ENCODE results near the gene SCYL1. TPM values are rescaled to one million over a fixed set of nuclear protein-coding genes. Genes with fewer than 3 reads are reported as not detected.

SCYL1 gene
- total and polyA plus RNA-seq, 9 donors: 42.9 to 62.9 (median 50.8) TPM

DNA sequence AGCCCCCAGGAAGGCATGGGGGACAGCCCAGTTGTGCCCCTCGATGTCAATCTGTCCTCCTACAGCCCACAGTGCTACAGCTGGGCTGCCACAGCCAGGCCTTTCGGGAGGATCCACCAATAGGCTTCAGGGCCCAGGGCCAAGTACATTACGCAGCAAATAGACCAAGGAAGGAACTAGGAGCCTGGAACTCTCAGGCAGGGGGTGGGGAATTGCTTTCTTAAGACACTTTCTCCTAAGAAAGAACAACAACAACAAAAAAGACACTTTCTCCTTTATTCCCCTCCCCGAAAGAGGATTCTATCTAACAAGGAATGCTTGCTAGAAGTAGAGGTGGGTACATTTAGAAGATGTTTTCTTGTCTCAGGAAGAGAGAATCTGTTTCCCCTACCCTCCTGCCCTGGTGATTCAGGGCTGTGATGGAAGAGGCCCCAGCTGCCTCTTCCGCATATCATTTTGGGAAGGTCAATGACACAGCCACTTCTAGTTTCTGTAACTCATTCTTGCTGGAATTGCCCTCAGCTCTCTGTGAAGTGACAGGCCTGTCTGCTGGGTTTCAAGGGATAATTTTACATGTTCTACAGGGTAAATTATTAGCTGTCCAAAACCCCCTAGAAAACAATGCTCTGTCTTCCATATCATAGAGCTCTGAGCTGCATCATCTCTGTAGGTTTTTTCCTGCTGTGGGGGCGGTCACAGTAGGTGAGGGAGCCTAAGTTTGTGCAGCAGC is 32.1 kb upstream of the SCYL1 start:
- H3K36me3 ChIP-seq (ENCODE audit: control insufficient read depth, insufficient read depth, low read length): no peaks in the 10 kb centered on the region
- peaks cover 88% of the 10 kb centered on the region for H3K4me1 ChIP-seq (ENCODE audit: control insufficient read depth, insufficient read depth, low read length)
- no peaks in the 10 kb centered on the region for H3K27me3 ChIP-seq (ENCODE audit: control insufficient read depth, insufficient read depth, low read length)
- H3K4me3 ChIP-seq (ENCODE audit: low read length): no peak overlapping the region
- WGBS (ENCODE audit: insufficient coverage): 40% methylated on average over 2 of the region's 6 CpGs
- H3K9me3 ChIP-seq (replicated peaks; ENCODE audit: control insufficient read depth, low read depth, low read length): no peaks in the 10 kb centered on the region
- peak overlapping the region; percentile 95 for H3K27ac ChIP-seq (ENCODE audit: low read length)
- peak; percentile 97 for DNase-seq

DNA sequence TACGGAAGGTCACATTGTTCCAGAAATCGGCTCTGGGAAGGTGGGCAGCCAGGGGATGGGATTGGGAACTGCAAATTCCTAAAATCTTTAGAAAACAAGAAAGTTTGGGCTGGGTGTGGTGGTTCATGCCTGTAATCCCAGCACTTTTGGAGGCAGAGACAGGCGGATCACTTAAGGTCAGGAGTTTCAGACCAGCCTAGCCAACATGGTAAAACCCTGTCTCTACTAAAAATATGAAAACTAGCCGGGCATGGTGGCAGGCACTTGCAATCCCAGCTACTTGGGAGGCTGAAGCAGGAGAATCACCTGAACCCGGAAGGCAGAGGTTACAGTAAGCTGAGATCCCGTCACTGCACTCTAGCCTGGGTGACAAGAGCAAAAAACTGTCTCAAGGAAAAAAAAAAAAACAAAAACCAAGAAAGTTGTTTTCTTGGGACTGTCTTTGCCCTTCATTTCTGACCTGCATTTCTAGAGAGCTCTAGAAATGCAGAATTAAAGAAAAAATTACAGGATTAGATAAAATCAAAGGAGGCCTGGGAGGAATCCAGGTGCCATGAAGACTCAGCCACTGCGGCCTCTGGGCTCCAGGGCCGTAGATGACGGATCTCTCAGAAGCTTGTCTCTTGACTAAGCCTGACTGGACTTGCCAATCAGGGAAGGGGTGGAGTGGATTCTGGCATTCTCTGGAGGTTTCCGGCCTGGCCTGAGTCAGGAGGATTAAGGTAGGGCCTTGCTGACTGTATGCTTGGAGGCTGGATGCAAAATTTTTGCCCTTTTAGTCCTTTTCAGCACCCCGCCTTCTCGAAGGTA is 31.3 kb upstream of the SCYL1 start:
- Histone ChIP-seq H3K4me3 (ENCODE audit: low read length) (no peak overlapping the region), H3K4me1 (ENCODE audit: control insufficient read depth, insufficient read depth, low read length) (peaks cover 84% of the 10 kb centered on the region), H3K9me3 (replicated peaks; ENCODE audit: control insufficient read depth, low read depth, low read length) (no peaks in the 10 kb centered on the region), H3K27me3 (ENCODE audit: control insufficient read depth, insufficient read depth, low read length) (no peaks in the 10 kb centered on the region), H3K36me3 (ENCODE audit: control insufficient read depth, insufficient read depth, low read length) (no peaks in the 10 kb centered on the region), H3K27ac (ENCODE audit: low read length) (peak overlapping the region; percentile 95)
- WGBS (ENCODE audit: insufficient coverage): 45% methylated on average over 7 of the region's 12 CpGs
- peak; percentile 82 for DNase-seq

DNA sequence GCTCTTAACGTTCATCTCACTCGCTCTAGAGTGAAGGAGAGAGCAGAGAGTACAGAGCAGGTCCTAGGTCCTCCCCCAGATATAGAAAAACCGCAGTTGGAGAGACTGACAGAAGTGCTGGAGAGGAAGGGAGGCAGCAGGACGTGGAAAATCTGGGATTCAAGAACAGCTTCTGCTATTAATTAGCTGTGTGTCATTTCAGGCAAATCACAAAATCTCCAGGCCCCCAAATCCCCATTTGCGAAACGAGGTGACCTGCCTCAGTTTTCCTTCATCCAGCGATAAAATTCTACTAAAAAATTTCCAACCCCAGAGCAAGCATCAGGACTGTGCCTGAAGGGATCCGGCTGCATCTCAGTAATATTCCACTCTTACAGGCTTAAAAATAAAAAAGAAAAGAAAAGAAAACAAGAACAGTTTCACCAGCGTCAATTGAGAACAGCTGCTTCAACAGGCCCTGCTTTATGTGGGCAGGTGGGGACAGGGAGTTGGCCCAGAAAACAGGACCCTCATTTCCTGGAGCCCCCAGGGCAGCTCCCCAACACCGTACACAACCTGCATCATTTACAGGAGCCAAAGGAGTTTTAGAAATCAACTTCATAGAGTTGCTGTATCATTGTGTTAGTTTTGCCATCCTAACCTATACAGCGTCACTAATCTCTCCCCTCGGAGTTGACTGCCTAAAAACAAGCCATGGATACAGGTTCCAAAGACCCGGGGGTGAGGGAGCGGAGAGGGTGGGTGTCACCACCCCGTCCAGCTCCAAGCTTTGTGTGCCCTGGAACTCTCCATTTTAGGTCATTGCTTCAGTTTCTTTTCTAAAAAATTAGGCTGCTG is 28.4 kb upstream of the SCYL1 start:
- H3K27ac ChIP-seq (ENCODE audit: low read length): peak overlapping the region; percentile 95
- peak overlapping the region; percentile 21 for H3K4me3 ChIP-seq (ENCODE audit: low read length)
- H3K27me3 ChIP-seq (ENCODE audit: control insufficient read depth, insufficient read depth, low read length): no peaks in the 10 kb centered on the region
- H3K36me3 ChIP-seq (ENCODE audit: control insufficient read depth, insufficient read depth, low read length): peaks cover 10% of the 10 kb centered on the region
- peak; percentile 88 for DNase-seq
- 20% methylated on average over 7 of the region's 15 CpGs for WGBS (ENCODE audit: insufficient coverage)
- H3K9me3 ChIP-seq (replicated peaks; ENCODE audit: control insufficient read depth, low read depth, low read length): no peaks in the 10 kb centered on the region
- peaks cover 56% of the 10 kb centered on the region for H3K4me1 ChIP-seq (ENCODE audit: control insufficient read depth, insufficient read depth, low read length)

DNA sequence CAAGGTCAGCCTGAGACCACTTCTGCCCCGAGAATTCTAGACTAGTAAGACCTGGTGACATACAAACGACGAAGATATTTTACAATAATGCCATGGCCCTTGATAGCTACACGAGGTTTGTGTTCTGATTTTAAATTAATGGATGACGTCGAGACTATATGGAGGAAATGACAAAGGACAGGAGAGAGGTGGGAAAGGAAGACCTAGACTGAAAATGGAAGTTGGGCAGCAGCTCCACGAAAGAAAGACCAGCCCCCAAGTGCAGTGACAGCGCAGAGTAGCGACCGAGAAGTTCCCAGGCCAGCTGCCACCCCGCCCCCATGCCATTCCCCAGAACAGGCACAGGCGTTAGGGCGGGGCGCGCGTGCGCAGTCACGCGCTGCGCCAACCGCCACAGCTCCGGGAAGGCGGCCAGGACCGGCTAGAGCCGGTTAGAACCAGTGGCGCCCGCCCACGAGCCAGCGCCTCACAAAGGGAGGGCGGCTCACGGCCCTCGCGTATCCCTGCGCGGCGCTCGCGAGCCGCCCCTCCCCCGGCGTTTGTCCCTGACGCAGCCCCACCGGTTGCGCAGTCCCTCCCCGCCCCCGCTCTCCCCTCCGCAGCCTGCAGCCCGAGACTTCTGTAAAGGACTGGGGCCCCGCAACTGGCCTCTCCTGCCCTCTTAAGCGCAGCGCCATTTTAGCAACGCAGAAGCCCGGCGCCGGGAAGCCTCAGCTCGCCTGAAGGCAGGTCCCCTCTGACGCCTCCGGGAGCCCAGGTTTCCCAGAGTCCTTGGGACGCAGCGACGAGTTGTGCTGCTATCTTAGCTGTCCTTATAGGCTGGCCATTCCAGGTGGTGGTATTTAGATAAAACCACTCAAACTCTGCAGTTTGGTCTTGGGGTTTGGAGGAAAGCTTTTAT is 27.5 kb upstream of the SCYL1 start:
- Histone ChIP-seq H3K27ac (ENCODE audit: low read length) (peak overlapping the region; percentile 100), H3K9me3 (replicated peaks; ENCODE audit: control insufficient read depth, low read depth, low read length) (no peaks in the 10 kb centered on the region), H3K4me1 (ENCODE audit: control insufficient read depth, insufficient read depth, low read length) (peaks cover 47% of the 10 kb centered on the region), H3K27me3 (ENCODE audit: control insufficient read depth, insufficient read depth, low read length) (no peaks in the 10 kb centered on the region), H3K36me3 (ENCODE audit: control insufficient read depth, insufficient read depth, low read length) (peaks cover 16% of the 10 kb centered on the region), H3K4me3 (ENCODE audit: low read length) (peak overlapping the region; percentile 85)
- 0% methylated on average over 53 of the region's 61 CpGs for WGBS (ENCODE audit: insufficient coverage)
- peak; percentile 99 for DNase-seq

DNA sequence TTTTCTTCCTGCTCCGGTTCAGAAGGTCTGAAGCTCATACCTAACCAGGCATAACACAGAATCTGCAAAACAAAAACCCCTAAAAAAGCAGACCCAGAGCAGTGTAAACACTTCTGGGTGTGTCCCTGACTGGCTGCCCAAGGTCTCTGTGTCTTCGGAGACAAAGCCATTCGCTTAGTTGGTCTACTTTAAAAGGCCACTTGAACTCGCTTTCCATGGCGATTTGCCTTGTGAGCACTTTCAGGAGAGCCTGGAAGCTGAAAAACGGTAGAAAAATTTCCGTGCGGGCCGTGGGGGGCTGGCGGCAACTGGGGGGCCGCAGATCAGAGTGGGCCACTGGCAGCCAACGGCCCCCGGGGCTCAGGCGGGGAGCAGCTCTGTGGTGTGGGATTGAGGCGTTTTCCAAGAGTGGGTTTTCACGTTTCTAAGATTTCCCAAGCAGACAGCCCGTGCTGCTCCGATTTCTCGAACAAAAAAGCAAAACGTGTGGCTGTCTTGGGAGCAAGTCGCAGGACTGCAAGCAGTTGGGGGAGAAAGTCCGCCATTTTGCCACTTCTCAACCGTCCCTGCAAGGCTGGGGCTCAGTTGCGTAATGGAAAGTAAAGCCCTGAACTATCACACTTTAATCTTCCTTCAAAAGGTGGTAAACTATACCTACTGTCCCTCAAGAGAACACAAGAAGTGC is 26.7 kb upstream of the SCYL1 start:
- H3K9me3 ChIP-seq (replicated peaks; ENCODE audit: control insufficient read depth, low read depth, low read length): no peaks in the 10 kb centered on the region
- WGBS (ENCODE audit: insufficient coverage): 2% methylated on average over 17 of the region's 24 CpGs
- H3K4me1 ChIP-seq (ENCODE audit: control insufficient read depth, insufficient read depth, low read length): peaks cover 39% of the 10 kb centered on the region
- peak overlapping the region; percentile 85 for H3K4me3 ChIP-seq (ENCODE audit: low read length)
- H3K27ac ChIP-seq (ENCODE audit: low read length): peak overlapping the region; percentile 100
- peak; percentile 87 for DNase-seq
- H3K27me3 ChIP-seq (ENCODE audit: control insufficient read depth, insufficient read depth, low read length): no peaks in the 10 kb centered on the region
- H3K36me3 ChIP-seq (ENCODE audit: control insufficient read depth, insufficient read depth, low read length): peaks cover 22% of the 10 kb centered on the region

DNA sequence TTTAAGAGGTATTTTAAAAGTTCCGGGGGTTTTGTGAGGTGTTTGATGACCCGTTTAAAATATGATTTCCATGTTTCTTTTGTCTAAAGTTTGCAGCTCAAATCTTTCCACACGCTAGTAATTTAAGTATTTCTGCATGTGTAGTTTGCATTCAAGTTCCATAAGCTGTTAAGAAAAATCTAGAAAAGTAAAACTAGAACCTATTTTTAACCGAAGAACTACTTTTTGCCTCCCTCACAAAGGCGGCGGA is 26.2 kb upstream of the SCYL1 start:
- Histone ChIP-seq H3K36me3 (ENCODE audit: control insufficient read depth, insufficient read depth, low read length) (peaks cover 24% of the 10 kb centered on the region), H3K9me3 (replicated peaks; ENCODE audit: control insufficient read depth, low read depth, low read length) (no peaks in the 10 kb centered on the region), H3K4me3 (ENCODE audit: low read length) (peak overlapping the region; percentile 85), H3K27ac (ENCODE audit: low read length) (peak overlapping the region; percentile 100), H3K4me1 (ENCODE audit: control insufficient read depth, insufficient read depth, low read length) (peaks cover 34% of the 10 kb centered on the region), H3K27me3 (ENCODE audit: control insufficient read depth, insufficient read depth, low read length) (no peaks in the 10 kb centered on the region)
- WGBS (ENCODE audit: insufficient coverage): 0% methylated on average over 3 of the region's 6 CpGs
- no peak for DNase-seq

DNA sequence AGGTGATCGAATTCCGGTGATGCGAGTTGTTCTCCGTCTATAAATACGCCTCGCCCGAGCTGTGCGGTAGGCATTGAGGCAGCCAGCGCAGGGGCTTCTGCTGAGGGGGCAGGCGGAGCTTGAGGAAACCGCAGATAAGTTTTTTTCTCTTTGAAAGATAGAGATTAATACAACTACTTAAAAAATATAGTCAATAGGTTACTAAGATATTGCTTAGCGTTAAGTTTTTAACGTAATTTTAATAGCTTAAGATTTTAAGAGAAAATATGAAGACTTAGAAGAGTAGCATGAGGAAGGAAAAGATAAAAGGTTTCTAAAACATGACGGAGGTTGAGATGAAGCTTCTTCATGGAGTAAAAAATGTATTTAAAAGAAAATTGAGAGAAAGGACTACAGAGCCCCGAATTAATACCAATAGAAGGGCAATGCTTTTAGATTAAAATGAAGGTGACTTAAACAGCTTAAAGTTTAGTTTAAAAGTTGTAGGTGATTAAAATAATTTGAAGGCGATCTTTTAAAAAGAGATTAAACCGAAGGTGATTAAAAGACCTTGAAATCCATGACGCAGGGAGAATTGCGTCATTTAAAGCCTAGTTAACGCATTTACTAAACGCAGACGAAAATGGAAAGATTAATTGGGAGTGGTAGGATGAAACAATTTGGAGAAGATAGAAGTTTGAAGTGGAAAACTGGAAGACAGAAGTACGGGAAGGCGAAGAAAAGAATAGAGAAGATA is 25.7 kb upstream of the SCYL1 start, which contains the start of gene MALAT1:
TSS of gene MALAT1 (plus strand) at position 69 of the 736 bp plus-strand sequence.
- no peaks in the 10 kb centered on the region for H3K9me3 ChIP-seq (replicated peaks; ENCODE audit: control insufficient read depth, low read depth, low read length)
- DNase-seq: peak; percentile 98
- peaks cover 29% of the 10 kb centered on the region for H3K4me1 ChIP-seq (ENCODE audit: control insufficient read depth, insufficient read depth, low read length)
- peak within 1 kb of the TSS; percentile 85 for H3K4me3 ChIP-seq (ENCODE audit: low read length)
- no peaks in the 10 kb centered on the region for H3K27me3 ChIP-seq (ENCODE audit: control insufficient read depth, insufficient read depth, low read length)
- 2% methylated on average over 11 of the region's 24 CpGs for WGBS (ENCODE audit: insufficient coverage)
- H3K27ac ChIP-seq (ENCODE audit: low read length): peak within 1 kb of the TSS; percentile 100
- H3K36me3 ChIP-seq (ENCODE audit: control insufficient read depth, insufficient read depth, low read length): peaks cover 28% of the 10 kb centered on the region

DNA sequence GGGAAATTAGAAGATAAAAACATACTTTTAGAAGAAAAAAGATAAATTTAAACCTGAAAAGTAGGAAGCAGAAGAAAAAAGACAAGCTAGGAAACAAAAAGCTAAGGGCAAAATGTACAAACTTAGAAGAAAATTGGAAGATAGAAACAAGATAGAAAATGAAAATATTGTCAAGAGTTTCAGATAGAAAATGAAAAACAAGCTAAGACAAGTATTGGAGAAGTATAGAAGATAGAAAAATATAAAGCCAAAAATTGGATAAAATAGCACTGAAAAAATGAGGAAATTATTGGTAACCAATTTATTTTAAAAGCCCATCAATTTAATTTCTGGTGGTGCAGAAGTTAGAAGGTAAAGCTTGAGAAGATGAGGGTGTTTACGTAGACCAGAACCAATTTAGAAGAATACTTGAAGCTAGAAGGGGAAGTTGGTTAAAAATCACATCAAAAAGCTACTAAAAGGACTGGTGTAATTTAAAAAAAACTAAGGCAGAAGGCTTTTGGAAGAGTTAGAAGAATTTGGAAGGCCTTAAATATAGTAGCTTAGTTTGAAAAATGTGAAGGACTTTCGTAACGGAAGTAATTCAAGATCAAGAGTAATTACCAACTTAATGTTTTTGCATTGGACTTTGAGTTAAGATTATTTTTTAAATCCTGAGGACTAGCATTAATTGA is 25.0 kb upstream of the SCYL1 start:
- peak overlapping the region; percentile 100 for H3K27ac ChIP-seq (ENCODE audit: low read length)
- H3K9me3 ChIP-seq (replicated peaks; ENCODE audit: control insufficient read depth, low read depth, low read length): no peaks in the 10 kb centered on the region
- H3K4me3 ChIP-seq (ENCODE audit: low read length): peak overlapping the region; percentile 85
- WGBS (ENCODE audit: insufficient coverage): no CpG with 5 or more reads among the region's 3 CpGs
- H3K27me3 ChIP-seq (ENCODE audit: control insufficient read depth, insufficient read depth, low read length): no peaks in the 10 kb centered on the region
- H3K36me3 ChIP-seq (ENCODE audit: control insufficient read depth, insufficient read depth, low read length): peaks cover 35% of the 10 kb centered on the region
- DNase-seq: no peak
- peaks cover 25% of the 10 kb centered on the region for H3K4me1 ChIP-seq (ENCODE audit: control insufficient read depth, insufficient read depth, low read length)
